ENCODE results near the gene CT45A2. TPM values are rescaled to one million over a fixed set of nuclear protein-coding genes. Genes with fewer than 3 reads are reported as not detected.
"Not testable (repeated sequence)": the region's sequence is repeated elsewhere in the genome, so short reads cannot be mapped to it uniquely, and the experiment has no call there.

The CT45A2 gene, protein sequence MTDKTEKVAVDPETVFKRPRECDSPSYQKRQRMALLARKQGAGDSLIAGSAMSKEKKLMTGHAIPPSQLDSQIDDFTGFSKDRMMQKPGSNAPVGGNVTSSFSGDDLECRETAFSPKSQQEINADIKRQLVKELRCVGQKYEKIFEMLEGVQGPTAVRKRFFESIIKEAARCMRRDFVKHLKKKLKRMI
- total RNA-seq (not detected), polyA plus RNA-seq (not detected), total RNA-seq (not detected)

GRCh38 chrX:135819912-135820311, at the start of gene CT45A2:
CT45A2 (minus strand) TSS chrX:135820012; CDS start chrX:135816265, 3,747 bp downstream.
- H3K9me3 ChIP-seq (ENCODE audit: control insufficient read depth in 2 of 3, low read length in 3 of 3); H3K4me1 ChIP-seq (ENCODE audit: control insufficient read depth in 2 of 2, insufficient read depth in 2 of 2, low read length in 2 of 2); H3K27me3 ChIP-seq (ENCODE audit: control insufficient read depth in 2 of 2, insufficient read depth in 2 of 2, low read length in 2 of 2); H3K4me3 ChIP-seq (ENCODE audit: low read length); H3K36me3 Mint-ChIP-seq; POLR2A ChIA-PET; H3K36me3 ChIP-seq (ENCODE audit: control insufficient read depth in 2 of 3, insufficient read depth in 3 of 3, low read length in 3 of 3); ATAC-seq; H3K27ac Mint-ChIP-seq; intact Hi-C loops (cut with micrococcal nuclease); H3K27ac ChIP-seq (ENCODE audit: low read depth, low read length); H3K27me3 Mint-ChIP-seq; H3K4me1 Mint-ChIP-seq; H3K4me3 Mint-ChIP-seq; H3K9me3 Mint-ChIP-seq; CTCF ChIA-PET; DNase-seq: not testable (repeated sequence)

DNA sequence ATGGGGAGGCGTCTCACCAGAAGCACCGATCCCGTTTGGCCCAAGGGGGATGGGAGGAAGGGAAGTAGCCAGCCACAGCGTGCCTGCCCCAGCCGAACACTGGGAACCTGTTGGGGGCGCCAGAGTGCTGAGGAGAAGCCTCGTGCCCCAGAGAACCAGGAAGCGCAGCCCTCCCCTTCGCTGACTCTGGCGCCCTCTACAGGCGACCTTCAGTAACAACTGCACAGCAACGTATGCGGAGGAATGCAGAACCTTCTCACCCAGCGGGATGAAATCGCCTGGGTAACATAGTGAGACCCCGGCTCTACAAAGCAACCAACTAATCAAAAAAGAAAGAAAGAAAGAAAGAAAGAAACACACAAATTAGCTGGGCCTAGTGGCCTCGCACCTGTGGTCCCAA, 34.6 kb upstream of the CT45A2 start, which contains the start of gene CT45A8:
TSS of gene CT45A8 (minus strand) at position 101 of the 400 bp plus-strand sequence. CDS start 3,755 bp downstream, outside the sequence.
- intact Hi-C loops (cut with micrococcal nuclease); CTCF ChIA-PET; H3K4me1 ChIP-seq (ENCODE audit: control insufficient read depth in 2 of 2, insufficient read depth in 2 of 2, low read length in 2 of 2); POLR2A ChIA-PET; DNase-seq; H3K4me3 Mint-ChIP-seq; H3K27ac ChIP-seq (ENCODE audit: low read depth, low read length); H3K27me3 Mint-ChIP-seq; H3K4me3 ChIP-seq (ENCODE audit: low read length); H3K36me3 Mint-ChIP-seq; H3K4me1 Mint-ChIP-seq; H3K9me3 ChIP-seq (ENCODE audit: control insufficient read depth in 2 of 3, low read length in 3 of 3); H3K27me3 ChIP-seq (ENCODE audit: control insufficient read depth in 2 of 2, insufficient read depth in 2 of 2, low read length in 2 of 2); H3K36me3 ChIP-seq (ENCODE audit: control insufficient read depth in 2 of 3, insufficient read depth in 3 of 3, low read length in 3 of 3); H3K27ac Mint-ChIP-seq; ATAC-seq; H3K9me3 Mint-ChIP-seq: not testable (repeated sequence)

DNA sequence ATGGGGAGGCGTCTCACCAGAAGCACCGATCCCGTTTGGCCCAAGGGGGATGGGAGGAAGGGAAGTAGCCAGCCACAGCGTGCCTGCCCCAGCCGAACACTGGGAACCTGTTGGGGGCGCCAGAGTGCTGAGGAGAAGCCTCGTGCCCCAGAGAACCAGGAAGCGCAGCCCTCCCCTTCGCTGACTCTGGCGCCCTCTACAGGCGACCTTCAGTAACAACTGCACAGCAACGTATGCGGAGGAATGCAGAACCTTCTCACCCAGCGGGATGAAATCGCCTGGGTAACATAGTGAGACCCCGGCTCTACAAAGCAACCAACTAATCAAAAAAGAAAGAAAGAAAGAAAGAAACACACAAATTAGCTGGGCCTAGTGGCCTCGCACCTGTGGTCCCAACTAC, 17.4 kb upstream of the CT45A2 start, which contains the start of gene CT45A7:
TSS of gene CT45A7 (minus strand) at position 101 of the 400 bp plus-strand sequence. CDS start 3,747 bp downstream, outside the sequence.
- ATAC-seq; intact Hi-C loops (cut with micrococcal nuclease); H3K4me1 ChIP-seq (ENCODE audit: control insufficient read depth in 2 of 2, insufficient read depth in 2 of 2, low read length in 2 of 2); H3K4me3 Mint-ChIP-seq; H3K27ac Mint-ChIP-seq; H3K27ac ChIP-seq (ENCODE audit: low read depth, low read length); H3K27me3 Mint-ChIP-seq; H3K36me3 Mint-ChIP-seq; H3K4me1 Mint-ChIP-seq; H3K4me3 ChIP-seq (ENCODE audit: low read length); DNase-seq; H3K36me3 ChIP-seq (ENCODE audit: control insufficient read depth in 2 of 3, insufficient read depth in 3 of 3, low read length in 3 of 3); H3K9me3 ChIP-seq (ENCODE audit: control insufficient read depth in 2 of 3, low read length in 3 of 3); H3K27me3 ChIP-seq (ENCODE audit: control insufficient read depth in 2 of 2, insufficient read depth in 2 of 2, low read length in 2 of 2); POLR2A ChIA-PET; CTCF ChIA-PET; H3K9me3 Mint-ChIP-seq: not testable (repeated sequence)

DNA sequence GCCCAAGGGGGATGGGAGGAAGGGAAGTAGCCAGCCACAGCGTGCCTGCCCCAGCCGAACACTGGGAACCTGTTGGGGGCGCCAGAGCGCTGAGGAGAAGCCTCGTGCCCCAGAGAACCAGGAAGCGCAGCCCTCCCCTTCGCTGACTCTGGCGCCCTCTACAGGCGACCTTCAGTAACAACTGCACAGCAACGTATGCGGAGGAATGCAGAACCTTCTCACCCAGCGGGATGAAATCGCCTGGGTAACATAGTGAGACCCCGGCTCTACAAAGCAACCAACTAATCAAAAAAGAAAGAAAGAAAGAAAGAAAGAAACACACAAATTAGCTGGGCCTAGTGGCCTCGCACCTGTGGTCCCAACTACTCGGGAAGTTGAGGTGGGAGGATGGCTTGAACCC, 17.1 kb downstream of the CT45A2 start, which contains the start of gene CT45A6:
TSS of gene CT45A6 (minus strand) at position 101 of the 400 bp plus-strand sequence. CDS start 3,794 bp downstream, outside the sequence.
- POLR2A ChIA-PET; CTCF ChIA-PET; H3K27me3 Mint-ChIP-seq; H3K27ac Mint-ChIP-seq; intact Hi-C loops (cut with micrococcal nuclease); H3K9me3 Mint-ChIP-seq; H3K4me3 Mint-ChIP-seq; ATAC-seq; H3K4me1 ChIP-seq (ENCODE audit: control insufficient read depth in 2 of 2, insufficient read depth in 2 of 2, low read length in 2 of 2); H3K27me3 ChIP-seq (ENCODE audit: control insufficient read depth in 2 of 2, insufficient read depth in 2 of 2, low read length in 2 of 2); H3K36me3 Mint-ChIP-seq; H3K27ac ChIP-seq (ENCODE audit: low read depth, low read length); H3K9me3 ChIP-seq (ENCODE audit: control insufficient read depth in 2 of 3, low read length in 3 of 3); H3K36me3 ChIP-seq (ENCODE audit: control insufficient read depth in 2 of 3, insufficient read depth in 3 of 3, low read length in 3 of 3); H3K4me1 Mint-ChIP-seq; H3K4me3 ChIP-seq (ENCODE audit: low read length); DNase-seq: not testable (repeated sequence)

GRCh38 chrX:135785403-135785802, 34.4 kb downstream of the CT45A2 start, which contains the start of gene CT45A5:
CT45A5 (minus strand) TSS chrX:135785503; CDS start chrX:135781729, 3,774 bp downstream.
- H3K27ac ChIP-seq (ENCODE audit: low read depth, low read length); H3K36me3 Mint-ChIP-seq; H3K27me3 Mint-ChIP-seq; POLR2A ChIA-PET; ATAC-seq; DNase-seq; H3K9me3 Mint-ChIP-seq; H3K4me3 ChIP-seq (ENCODE audit: low read length); CTCF ChIA-PET; H3K27me3 ChIP-seq (ENCODE audit: control insufficient read depth in 2 of 2, insufficient read depth in 2 of 2, low read length in 2 of 2); H3K9me3 ChIP-seq (ENCODE audit: control insufficient read depth in 2 of 3, low read length in 3 of 3); H3K4me3 Mint-ChIP-seq; H3K36me3 ChIP-seq (ENCODE audit: control insufficient read depth in 2 of 3, insufficient read depth in 3 of 3, low read length in 3 of 3); H3K27ac Mint-ChIP-seq; intact Hi-C loops (cut with micrococcal nuclease); H3K4me1 Mint-ChIP-seq; H3K4me1 ChIP-seq (ENCODE audit: control insufficient read depth in 2 of 2, insufficient read depth in 2 of 2, low read length in 2 of 2): not testable (repeated sequence)

- H3K27ac Mint-ChIP-seq; intact Hi-C loops (cut with micrococcal nuclease); H3K27me3 Mint-ChIP-seq; POLR2A ChIA-PET; H3K4me1 Mint-ChIP-seq; H3K9me3 ChIP-seq (ENCODE audit: control insufficient read depth in 2 of 3, low read length in 3 of 3); H3K4me3 ChIP-seq (ENCODE audit: low read length); H3K36me3 Mint-ChIP-seq; CTCF ChIA-PET; H3K27me3 ChIP-seq (ENCODE audit: control insufficient read depth in 2 of 2, insufficient read depth in 2 of 2, low read length in 2 of 2); H3K9me3 Mint-ChIP-seq; H3K36me3 ChIP-seq (ENCODE audit: control insufficient read depth in 2 of 3, insufficient read depth in 3 of 3, low read length in 3 of 3); H3K27ac ChIP-seq (ENCODE audit: low read depth, low read length); DNase-seq; ATAC-seq; H3K4me3 Mint-ChIP-seq; H3K4me1 ChIP-seq (ENCODE audit: control insufficient read depth in 2 of 2, insufficient read depth in 2 of 2, low read length in 2 of 2): not testable (repeated sequence)
These were observed 51.7 kb downstream of the CT45A2 start, which contains the start of gene CT45A3 for GRCh38 chrX:135768091-135768490. CT45A3 (minus strand) TSS chrX:135768191; CDS start chrX:135764444, 3,747 bp downstream.
